Right ventricle myocardium inferior (tissue), 1 donor: ENCODE results near the gene LYPD1. TPM values are rescaled to one million over a fixed set of nuclear protein-coding genes. Genes with fewer than 3 reads are reported as not detected.

Experiments
- ATAC-seq: fragments of 200-7000 bp; cut with Tn5 transposase; one replicate; pipeline ENCODE4 v1.9.1; 2020; ENCODE audit warnings: mild to moderate bottlenecking, moderate library complexity
- DNase-seq: peaks from one replicate; pipeline ENCODE4 v3.0.0; 2021; ENCODE audit errors: missing footprints
- intact Hi-C: fragments of 100-400 bp; cut with DNase I; formaldehyde crosslinking; loops from one replicate; pipeline ENCODE4 v1.11.0; 2022
- total RNA-seq: library from RNA; stranded (reverse); fragmentation: NEBNext Ultra II Directional; extraction: Animal tissue kit (Norgen Biotek cat#: 25700); gene quantifications from one replicate; pipeline ENCODE4 v1.2.1, GENCODE V29; 2021
- donor health status: DM: no; HTN: yes; CAD: no; lungs with severe emphysema.

The LYPD1 gene
- total RNA-seq, 1 donor from 2014 or later: not detected

DNA sequence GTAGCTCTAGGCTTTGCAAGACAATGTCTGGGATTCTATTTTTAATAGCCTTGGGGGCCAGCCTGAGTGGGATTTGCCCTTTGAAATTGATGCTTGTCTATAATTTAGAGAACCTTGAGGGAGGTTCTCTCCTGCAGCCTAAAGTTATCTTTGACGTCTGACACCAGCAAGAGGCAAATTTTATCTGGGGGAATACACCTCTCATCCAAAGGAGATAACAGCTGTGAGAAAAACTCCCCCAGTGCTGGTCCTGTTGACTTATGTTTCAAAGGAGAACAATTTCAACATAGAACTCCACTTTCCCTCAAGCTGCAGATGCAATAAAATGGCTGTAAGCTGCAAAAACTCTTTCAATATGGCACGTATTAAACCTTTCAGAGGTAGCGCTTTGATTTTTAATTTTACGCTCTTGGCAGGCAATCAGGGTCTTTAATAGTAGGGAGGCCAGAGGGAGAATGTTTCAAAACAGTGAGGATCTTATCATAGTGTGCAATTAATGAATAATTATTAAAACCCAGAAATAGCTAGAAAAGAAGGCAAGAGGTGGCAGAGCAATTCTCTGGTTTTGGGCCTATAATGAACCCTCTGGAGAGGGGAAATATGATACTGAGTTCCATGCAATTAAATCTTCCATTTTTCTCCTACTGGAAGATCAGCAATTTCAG, 62.4 kb downstream of the LYPD1 start:
- intact Hi-C loops: no loop called here

DNA sequence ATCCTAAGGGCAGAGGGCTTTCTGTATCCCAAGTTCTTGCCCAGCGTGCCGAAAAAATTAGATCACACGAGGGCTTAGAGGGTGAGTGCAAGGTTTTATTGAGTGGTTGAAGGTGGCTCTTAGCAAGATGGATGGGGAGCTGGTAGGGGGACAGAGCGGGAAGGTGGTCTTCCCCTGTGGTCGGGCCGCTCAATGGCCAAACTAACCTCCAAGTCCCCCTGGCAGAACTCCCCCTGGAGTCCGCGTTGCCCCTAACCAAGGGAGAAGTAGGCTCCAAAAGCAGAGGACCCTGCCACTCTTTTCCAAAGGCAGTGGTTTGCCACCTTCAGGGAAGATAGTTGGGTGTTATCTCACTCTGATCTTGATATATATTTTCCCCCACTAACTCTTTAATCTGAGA, 63.4 kb downstream of the LYPD1 start:
- no peak for ATAC-seq
- DNase-seq: no peak
- intact Hi-C loops: no loop called here

More for the DNA sequence above, 62.4 kb downstream of the LYPD1 start:
- no peak for ATAC-seq
- no peak for DNase-seq

DNA sequence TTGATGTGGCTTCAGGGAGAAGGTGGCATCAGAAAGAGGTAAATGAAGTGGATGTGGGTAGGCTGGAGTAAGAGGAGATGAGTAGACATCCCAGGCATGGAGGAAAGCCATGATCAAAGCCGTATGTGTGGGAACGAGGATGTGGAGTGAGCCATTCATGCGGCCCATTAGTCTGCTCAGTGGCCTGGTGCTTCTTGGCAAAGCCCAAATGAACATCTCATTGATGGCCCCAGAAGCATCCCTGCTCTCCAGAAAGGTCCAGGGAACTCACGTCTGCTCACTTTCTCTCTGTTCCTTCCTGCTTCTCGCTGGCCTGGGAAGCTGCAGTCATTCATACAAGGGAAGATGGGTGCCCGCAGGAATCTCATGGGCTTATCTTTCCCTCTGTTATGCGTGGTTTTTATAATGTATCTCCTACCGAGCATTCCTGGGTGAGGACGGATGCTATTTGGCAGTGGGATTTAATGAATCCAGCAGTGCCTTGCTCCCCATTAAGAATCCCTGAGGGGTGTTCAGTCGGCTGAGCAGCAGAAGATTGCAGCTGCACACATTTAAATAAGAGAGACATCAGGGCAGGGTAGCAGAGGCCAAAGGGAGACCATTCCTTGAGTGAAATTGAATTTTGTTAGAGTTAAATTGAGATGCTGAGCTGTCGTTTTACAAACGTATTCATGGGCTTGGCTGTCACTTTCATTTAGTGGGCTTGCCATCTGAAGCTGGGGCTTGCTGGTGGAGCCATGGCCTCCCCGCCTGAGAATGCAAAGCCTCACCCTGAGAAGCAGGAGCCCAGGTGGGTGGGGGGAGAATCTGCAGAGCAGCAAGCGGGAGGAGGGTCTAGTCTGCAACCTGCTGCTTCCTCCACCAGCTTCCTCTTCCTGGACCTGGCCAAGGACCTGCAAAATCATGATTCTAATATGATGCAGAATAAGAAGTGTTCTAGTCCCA, 64.5 kb downstream of the LYPD1 start:
- ATAC-seq: no peak
- intact Hi-C loops: no loop called here
- DNase-seq: no peak

DNA sequence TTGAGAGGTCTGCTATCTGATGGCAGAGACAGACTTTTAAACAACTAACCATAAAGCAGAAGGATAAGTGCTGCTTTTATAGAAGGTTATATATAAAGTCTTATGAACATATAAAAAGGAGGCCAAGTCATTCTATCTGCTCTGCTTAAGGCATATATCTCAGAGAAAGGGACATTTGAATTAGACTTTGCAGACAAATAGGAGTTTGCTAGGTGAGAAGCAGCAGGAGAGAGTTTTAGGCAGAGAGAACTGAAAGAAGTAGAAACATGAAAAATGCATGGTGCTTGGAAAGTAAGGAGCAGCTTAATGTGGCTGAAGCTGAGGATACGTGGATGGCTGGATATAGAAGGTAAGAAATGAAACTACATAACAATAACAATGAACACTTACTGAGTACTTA, 65.4 kb downstream of the LYPD1 start:
- ATAC-seq (no peak), DNase-seq (no peak)
- intact Hi-C loops: no loop called here

DNA sequence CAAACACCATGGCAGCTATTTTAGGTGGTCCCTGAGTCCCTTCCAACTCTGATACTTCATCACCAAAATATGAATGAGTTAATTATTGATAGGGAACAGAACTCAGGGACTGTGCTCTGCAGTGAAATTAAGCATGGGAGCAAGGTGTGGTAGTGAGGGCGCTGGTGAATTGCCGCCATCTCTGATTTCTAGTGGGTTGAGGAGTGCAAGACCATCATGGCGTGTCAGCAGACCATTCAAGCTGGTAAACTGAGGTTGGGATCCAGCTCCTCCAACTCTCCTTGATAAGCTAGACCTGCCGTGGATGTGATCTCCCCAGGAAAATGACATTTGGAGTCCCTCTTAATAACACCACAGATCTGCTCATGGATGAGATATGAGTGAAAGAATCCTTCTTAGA, 70.4 kb downstream of the LYPD1 start:
- no peak for DNase-seq
- ATAC-seq: no peak
- intact Hi-C loops: no loop called here

DNA sequence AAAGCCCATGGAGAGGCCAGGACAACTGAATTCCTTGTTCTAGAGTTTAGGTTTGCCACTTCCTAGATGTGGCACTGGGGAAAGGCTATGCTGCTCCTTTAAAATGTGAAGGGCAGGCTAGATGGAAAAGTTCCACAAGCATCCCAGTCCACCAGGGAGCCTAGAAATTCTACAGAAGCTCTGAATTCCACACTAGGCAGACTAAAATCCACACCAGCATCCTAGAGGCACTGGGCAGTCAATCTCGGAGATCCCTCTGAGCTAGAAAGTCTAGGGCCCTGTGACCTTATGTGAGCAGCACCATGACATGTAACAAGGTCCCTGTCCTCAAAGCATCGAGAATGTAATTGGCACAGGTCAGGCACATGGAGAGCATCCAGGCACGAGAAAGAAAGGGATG, 71.5 kb downstream of the LYPD1 start:
- ATAC-seq (no peak), DNase-seq (no peak)
- intact Hi-C loops: no loop called here

DNA sequence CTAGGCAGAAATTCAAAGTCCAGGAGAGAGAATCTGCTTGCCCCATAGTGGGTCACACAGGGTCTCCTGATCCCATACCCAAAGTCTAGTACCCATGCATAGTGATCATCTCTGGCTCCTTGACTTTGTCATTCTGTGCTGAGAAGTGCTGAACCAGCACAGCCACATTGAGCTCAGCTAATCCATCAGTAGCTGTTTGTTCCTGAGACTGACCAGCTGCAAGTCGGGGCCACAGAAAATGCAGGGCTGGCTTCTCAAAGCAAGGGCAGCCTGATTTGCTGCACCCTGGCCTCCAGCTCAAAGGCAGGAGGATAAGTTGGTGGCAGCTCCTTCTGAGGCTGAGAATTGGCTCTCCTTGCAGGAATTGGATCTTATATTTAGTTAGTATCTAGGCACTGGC, 72.2 kb downstream of the LYPD1 start:
- intact Hi-C loops: no loop called here
- no peak for ATAC-seq
- no peak for DNase-seq

DNA sequence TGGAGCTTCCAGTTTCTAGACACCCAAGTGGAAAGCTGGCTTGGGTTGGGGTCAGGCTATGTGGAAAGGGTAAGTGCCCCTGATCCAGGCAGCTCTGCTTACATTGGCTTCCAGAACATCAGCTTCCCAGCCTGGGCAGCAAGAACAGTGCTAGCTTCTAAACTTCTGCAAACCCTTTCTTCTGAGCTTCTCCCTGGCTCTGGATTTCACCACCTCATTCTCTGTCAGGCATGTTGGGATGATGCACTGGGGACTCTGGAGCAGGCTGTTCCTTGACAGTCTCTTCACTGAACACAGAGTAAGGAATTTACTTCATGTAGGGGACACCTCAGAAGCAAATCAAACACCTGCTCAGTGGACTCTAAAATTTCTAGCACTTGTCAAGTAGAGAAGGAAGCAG, 72.8 kb downstream of the LYPD1 start:
- ATAC-seq (no peak), DNase-seq (no peak)
- intact Hi-C loops: no loop called here

DNA sequence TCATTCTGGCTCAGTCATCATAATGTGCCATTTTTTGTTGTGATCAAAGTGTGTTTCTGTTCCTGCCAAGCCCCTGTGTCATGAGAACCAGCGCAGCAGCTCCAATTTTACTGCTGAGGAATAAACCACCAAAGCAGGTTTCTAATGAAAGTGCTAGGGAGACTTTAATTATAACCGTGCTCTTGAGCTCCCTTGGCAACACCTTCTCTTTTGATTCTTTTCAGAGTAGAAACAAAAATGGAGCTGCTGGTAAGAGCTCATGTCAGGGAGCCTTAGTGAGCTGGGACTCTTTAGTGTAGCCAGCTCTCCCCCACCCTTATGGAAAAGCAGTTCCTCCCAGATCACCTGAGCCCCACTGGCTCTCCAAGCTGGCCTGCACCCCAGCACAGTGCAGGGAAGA, 74.3 kb downstream of the LYPD1 start:
- DNase-seq (no peak), ATAC-seq (no peak)
- intact Hi-C loops: no loop called here

DNA sequence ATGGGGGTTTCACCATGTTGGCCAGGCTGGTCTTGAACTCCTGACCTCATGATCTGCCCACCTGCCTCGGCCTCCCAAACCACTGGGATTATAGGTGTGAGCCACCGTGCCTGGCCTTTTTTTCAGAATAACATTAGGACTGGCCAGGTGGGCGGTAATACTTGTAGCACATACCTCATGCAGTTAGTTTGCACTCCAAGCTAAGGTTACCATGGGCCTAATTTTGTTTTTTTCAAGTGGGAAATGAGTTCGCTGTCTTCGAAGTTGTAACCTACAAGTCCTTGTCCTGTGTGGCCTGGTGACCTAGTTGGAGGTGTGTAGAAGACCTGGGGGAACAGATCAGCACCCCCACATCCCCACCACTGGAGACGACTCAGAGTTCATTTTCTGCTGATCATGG, 74.8 kb downstream of the LYPD1 start:
- intact Hi-C loops: no loop called here
- ATAC-seq: no peak

More for the DNA sequence above, 74.8 kb downstream of the LYPD1 start:
- no peak for DNase-seq
